Measurements from ENCODE around the gene C19orf73.
"Not testable (repeated sequence)": the region's sequence is repeated elsewhere in the genome, so short reads cannot be mapped to it uniquely, and the experiment has no call there.

C19orf73 gene

DNA sequence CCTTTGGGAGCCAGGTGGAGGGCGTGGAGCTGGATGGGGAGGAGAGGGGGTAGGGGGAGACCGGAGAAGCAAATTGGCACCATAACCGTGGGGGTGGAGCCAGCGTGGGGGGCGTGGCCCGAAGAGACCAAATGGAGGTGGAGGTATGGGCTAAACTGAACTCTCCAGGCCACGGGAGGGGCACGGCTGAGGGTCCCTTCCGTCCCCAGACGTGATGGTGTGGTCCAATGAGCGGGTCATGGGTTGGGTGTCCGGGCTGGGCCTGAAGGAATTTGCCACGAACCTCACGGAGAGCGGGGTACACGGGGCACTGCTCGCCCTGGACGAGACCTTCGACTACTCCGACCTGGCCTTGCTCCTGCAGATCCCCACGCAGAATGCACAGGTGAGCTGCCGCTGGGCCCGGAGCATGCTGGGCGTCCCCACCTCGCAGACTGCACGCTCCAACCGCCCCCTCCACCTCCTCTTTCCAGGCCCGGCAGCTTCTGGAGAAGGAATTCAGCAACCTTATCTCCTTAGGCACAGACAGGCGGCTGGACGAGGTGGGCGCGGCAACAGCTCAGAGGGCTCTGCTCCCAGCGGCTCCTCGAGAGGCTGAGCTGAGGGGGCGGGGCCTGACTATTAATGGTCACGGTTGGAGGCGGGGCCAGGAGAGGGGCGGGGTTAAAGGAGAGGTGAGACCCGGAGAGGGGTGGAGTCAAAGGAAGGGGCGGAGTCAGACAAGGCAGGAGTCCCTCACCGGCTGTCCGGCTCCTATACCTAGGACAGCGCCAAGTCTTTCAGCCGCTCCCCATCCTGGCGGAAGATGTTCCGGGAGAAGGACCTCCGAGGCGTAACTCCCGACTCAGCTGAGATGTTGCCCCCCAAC, 30.1 kb upstream of the C19orf73 start:
- DNase-seq: peak; percentile 92

DNA sequence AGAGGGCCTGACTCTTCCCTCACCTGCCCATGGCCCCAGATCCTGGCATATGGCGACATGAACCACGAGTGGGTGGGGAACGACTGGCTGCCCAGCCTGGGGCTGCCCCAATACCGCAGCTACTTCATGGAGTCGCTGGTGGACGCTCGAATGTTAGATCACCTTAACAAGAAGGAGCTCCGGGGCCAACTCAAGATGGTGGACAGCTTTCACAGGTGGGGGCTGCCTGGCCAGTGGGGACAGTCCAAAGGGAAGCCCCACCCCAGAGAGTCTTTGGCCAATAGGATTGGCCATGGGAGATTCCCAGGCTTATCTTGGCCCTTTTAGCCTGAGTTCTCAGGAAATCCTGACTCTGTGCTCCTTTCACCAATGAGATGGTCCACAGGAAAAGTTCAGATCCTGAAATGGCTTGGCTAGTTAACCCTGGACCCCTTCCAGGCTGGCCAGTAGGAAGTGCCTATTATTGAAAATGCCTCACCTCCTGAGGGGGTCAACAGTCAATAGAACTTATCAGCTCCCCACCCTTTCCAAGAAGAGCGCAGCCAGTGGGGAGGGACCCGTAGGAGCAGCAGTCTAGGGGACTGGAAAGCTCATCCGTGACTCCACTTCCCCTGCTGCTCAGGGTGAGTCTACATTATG, 29.2 kb upstream of the C19orf73 start:
- DNase-seq: no peak

DNA sequence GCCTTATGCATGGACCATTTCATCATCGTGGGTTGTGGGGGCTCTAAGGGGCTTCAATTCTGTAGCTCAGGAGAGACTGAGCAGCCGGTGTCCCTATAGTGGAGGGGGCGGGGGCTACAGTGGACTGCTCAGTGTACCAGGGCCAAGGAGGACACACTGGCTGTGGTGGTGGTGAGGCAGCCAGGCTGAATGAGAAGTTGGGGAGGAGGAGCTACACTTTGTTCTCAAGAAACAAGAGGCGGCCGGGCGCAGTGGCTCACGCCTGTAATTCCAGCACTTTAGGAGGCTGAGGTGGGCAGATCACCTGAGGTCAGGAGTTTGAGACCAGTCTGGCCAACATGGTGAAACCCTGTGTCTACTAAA, 27.4 kb upstream of the C19orf73 start:
- not testable (repeated sequence) for DNase-seq

DNA sequence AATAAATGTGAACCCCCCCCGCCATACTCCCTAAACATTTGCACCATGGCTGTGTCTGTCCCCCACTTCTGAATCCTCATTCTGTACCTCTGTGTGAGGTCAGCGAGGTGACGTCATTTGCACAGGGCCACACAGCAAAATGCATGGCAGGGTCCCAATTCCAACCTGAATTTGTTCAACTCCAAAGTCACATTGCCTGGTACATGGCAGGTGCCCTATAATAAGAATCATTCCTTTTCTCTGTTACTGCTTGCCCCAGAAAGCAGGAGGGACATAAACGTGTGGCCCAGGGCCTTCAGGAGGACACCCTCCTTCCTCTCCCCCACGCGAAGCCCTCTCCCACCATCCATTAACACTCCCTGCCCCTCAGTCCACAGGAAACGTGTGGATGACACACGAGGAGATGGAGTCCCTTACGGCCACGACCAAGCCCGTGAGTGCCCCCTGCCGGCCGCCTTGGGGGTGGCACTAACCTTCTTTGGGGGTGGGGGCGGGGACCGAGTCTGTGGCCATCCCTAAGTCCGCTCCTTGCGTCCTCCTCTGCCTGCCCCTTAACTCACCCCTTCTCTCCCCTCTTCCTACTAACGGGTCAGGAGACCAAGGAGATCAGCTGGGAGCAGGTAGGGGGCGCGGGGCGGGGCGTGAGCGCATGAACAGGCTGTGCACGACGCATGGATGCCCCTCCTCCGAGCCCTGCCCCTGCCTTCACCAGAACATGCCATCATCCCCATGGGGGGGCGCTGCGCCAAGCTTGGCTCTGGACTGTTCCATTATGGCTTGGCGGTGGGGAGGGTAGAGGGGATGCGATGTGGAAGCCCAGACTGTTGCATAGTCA, 26.8 kb upstream of the C19orf73 start:
- DNase-seq: peak; percentile 73

DNA sequence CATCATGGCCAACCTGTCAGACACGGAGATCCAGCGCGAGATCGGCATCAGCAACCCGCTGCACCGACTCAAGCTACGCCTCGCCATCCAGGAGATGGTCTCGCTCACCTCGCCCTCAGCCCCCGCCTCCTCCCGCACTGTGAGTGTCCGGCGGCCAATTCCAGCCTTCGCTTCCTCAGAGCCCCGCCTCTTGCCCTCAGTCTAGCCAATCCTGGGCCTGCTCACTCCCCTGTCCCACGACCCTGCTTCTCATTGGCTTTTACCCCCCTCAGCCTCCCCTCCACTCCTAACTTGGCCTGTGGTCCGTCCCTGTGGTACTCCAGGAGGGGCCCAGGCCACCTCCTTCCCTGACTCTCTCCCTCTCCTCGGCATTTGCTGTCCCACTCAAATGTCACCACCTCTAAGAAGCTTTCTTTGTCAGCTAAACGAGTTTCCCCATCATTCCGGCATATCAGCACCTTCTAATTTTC, 24.0 kb upstream of the C19orf73 start:
- DNase-seq: no peak

DNA sequence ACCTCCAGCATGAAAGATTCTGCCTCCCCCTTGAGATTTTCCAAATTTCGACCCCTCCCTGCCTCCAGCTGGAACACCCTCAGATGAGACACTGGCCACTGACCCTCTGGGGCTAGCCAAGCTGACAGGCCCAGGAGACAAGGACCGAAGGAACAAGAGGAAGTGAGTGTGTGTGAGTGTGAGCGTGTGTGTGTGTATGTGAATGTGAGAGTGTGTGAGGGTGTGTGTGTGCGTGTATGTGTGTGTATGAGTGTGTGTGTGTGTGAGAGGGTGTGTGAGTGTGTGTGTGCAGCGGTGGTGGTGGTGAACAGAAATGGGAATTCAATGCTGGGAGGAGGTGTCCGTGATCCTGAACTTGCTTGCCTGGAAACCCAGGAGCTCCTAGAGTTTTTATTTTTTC, 22.4 kb upstream of the C19orf73 start:
- DNase-seq: no peak

DNA sequence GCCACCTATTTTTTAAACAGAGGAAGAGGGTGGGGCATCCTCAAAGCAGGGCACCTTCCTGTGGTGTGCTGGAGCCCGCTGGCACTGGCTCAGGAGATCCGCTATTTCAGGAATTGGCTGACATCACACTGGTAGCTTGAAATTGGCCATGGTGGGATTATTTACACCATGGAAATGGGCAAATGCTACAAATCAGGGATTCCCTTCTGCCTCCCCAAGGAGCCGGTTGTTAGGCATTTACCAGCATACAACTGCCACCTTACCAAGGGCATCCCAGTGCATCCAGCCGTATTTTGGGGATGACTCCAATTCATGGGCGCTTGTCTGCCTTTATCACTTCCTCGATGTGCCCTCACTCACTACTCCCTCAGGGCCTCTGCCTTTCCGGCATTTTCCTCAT, 22.0 kb upstream of the C19orf73 start:
- no peak for DNase-seq

DNA sequence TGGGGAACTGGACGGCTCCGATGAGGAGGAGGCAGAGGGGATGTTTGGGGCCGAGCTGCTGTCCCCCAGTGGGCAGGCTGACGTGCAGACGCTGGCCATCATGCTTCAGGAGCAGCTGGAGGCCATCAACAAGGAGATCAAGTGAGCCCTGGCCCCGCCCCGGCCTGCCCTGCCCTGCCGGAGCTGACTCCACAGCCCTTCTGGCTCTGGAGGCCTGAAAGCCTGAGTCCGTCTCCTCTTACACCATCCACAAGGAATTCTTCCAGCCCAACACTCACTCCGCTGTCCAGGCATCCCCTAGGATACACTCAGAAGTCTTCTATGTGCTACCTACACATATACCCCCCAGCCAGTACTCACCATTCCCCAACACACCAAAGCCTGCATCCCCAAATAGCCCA, 17.8 kb upstream of the C19orf73 start:
- no peak for DNase-seq

DNA sequence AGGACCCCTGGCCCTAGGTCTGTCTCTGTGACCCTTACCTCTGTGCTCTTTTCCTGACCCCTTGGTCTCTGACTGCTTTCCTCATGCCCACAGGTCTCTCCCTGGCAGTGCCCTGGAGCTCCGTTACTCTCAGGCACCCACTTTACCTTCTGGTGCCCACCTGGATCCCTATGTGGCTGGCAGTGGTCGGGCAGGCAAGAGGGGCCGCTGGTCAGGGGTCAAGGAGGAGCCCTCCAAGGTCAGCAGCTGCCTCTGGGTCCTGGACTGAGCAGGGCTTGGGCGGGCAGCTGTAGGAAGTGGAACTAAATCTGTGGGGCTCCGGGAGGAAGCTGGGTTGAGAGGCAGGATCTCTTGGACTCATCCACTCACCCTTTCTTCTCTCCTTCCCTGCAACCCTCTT, 16.7 kb upstream of the C19orf73 start:
- no peak for DNase-seq

DNA sequence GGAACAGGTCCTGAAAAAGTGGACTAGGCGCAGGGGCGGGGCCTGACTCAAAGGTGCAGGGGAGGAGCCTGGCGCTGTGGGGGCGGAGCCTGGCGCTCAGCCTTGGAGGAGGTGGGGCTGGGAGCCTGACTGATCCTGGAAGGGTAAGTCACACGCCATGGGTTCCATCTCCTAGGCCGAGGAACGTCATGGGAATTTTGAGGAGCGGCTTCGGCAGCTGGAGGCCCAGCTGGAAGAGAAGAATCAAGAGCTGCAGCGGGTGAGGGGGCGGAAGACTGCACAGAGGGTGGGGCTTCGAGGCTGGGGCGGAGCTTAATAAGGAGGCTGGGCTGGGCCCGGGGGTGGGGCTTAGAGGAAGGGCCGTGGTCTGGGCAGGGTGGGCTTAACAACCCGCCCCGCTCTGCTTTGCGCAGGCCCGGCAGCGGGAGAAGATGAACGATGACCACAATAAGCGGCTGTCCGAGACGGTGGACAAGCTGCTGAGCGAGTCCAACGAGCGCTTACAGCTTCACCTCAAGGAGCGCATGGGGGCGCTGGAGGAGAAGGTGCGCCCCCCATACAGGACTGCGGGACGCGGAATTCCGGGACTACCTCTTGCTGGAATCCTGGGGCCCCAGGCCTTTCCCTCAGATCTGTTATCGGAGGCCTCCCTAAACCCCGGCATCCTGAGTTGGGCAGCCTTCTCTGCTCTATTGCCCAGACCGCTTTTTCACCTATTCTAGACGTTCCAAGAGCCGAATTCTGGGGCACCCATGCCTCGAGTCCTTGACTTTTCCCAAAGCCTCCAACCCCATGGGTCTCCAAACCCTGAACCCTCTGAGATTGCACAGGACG, 14.9 kb upstream of the C19orf73 start:
- no peak for DNase-seq

DNA sequence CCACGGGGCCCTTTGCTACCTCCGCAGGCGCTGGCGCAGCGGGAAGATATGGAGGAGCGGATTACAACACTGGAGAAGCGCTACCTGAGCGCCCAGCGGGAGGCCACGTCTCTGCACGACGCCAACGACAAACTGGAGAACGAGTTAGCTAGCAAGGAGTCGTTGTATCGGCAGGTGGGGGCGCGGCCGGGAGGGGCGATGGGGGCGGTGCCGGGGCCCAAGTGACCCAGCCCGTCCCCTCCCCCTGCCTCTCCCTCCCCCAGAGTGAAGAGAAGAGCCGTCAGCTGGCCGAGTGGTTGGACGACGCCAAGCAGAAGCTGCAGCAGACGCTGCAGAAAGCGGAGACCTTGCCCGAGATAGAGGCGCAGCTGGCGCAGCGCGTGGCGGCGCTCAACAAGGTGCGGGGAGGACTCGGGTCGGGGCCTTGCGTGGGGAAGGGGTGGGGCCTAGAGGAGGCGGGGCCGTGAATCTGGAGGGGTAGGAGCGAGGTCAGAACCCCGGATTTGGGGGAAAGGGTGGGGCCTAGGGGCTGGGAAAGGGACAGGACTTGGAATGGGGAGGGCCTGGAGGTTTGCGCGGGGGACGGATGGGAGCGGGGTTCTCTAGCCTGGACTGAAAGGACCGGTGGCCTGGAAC, 14.1 kb upstream of the C19orf73 start:
- no peak for DNase-seq

DNA sequence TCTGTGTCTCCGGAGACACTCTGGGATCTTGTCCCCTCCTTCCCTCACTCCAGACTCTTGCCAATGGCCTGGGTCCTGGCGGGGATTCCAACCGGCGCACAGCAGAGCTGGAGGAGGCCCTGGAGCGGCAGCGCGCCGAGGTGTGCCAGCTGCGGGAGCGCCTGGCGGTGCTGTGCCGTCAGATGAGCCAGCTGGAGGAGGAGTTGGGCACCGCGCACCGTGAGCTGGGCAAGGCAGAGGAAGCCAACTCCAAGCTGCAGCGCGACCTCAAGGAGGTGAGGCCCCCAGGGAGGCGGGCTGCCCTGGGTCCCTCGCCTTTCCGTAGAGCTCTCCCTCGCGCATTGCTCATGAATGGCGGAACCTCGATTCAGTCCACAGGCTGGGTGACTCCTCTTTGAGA, 11.4 kb upstream of the C19orf73 start:
- no peak for DNase-seq

DNA sequence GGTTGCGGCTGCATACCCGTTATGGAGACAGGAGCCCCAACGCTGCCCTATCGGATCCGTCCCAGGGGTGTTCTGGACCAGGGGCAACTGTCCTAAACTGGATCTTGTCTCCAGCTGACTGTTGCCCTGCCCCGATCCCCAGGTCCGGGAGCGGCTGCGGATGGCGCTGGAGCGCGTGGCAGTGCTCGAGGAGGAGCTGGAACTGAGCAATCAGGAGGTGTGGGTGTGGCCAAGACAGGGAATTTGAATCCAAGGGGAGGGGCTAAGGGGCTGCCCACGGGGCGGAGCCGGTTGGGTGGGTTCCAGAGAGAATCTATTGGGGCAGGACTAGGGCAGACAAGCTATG, 10.3 kb upstream of the C19orf73 start:
- DNase-seq: no peak

DNA sequence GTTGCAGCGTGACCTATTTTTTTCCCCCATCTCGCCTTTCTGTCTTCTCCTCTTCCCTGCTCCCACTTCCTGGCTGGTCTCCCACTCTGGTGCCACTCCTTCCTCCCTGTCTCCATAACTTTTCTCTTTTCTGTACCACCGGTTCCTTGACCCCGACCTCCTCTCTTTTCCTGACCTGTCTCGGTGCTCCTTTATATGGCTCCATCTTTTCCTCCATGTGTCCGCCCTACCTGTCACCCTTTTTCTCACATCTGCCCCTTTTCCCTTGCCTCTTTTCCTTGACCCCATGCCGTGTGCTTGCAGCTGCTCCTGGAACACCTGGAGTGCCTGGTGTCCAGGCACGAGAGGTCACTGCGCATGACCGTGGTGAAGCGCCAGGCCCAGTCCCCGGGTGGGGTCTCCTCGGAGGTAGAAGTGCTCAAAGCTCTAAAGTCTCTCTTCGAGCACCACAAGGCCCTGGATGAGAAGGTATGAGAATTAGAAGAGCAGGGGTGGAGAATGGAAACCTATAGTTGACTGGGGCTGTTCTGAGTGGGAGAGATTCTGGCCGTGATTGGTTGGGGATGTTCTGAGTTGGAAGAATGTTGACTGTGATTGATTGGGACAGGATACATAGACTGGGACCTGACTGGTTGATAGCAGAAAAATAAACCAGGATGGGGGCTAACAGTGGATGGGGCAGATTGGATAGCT, 9.7 kb upstream of the C19orf73 start:
- no peak for DNase-seq

DNA sequence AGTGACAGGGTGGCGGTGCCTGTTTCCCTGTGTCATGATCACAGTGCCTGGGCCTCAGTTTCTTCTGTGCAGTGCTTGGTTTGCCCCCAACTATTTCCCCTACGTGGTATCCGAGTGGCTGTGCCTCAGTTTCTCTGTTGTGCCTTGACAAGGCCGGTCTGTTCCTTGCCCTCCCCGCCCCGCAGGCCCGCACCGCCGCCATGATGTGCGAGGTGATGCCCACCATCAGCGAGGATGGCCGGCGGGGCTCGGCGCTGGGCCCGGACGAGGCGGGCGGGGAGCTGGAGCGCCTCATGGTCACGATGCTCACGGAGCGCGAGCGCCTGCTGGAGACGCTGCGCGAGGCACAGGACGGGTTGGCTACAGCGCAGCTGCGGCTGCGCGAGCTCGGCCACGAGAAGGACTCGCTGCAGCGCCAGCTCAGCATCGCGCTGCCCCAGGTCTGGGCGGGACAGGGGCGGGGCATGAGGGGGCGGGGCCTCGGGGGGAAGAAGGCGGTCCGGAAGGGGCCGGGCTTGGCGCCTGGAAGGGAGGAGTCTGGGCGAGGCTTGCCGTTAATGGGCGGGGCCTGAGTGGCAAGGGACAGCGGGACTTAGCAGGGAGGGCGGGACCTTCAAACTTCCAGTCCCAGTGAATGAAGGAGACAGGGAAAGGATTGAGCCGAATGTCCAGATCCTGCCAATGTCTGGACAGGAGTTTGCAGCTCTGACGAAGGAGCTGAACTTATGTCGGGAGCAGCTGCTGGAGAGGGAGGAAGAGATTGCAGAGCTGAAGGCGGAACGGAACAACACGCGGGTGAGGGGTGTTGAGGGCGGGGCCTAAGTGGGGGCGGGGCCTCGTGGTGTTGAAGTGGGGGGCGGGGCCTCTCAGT, 9.0 kb upstream of the C19orf73 start:
- DNase-seq: peak; percentile 95

DNA sequence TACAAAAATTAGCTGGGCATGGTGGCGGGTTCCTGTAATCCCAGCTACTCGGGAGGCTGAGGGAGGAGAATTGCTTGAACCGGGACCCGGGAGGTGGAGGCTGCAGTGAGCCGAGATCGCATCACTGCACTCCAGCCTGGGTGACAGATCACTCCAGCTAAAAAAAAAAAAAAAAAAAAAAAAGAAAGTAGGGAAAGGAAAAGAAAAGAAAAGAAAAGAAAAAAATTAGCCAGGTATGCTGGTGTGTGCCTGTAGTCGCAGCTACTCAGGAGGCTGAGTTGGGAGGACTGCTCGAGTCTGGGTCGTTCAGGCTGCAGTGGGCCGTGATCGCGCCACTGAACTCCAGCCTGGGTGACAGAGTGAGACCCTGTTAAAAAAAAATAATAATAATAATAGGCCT, 8.3 kb upstream of the C19orf73 start:
- not testable (repeated sequence) for DNase-seq

DNA sequence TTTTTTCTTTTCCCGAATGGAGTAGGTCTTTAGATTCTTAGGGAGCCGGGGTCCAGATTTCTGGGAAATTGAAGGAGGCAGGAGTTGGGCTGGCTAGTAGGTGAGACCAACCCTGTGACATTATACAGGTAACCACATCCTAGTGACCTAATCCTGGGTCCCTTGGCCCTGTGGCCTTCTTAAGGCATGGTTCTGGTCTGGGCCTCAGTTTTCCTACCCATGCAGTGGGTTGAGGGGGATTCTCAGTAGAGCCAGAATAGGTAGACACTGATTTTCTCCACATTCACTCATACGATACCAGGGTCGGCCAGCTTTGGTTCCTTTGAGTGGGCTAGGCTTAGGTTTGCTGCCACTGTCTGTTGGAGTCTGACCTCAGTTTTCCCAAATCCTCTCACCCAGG, 7.6 kb upstream of the C19orf73 start:
- no peak for DNase-seq

DNA sequence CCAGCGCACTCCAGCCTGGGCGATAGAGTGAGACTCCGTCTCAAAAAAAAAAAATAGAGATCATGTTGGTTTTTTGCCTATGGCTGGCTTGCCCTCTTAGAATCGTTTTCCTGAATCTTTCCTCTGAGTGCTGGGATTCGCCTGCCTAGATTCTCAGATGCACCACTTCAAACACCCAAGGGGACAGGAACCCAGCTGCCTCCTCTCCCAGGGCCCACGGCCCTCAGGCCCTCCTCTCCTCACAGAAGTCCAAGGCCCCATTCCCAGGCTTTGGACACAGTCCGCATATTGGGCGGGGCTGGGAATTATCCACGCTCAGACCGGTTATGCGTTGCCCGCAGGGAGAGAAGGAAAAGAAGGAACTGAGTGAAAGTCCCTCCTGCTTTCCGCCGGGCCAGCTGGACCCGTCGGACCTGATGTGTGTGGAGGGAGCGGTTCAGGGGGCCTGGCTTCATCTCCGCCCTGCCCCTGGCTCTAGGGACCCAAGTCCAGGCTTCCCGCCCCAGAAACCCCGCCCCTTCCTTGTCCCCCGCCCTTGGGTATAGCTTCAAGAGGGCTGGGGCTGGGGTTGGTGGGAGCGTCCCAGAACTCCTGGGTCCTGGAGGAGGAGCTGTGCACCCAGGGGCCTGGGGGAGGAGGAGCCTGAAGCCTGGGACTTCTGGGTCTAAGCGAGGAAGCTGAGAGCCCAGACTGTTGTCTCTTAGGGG, 6.2 kb upstream of the C19orf73 start:
- no peak for DNase-seq

DNA sequence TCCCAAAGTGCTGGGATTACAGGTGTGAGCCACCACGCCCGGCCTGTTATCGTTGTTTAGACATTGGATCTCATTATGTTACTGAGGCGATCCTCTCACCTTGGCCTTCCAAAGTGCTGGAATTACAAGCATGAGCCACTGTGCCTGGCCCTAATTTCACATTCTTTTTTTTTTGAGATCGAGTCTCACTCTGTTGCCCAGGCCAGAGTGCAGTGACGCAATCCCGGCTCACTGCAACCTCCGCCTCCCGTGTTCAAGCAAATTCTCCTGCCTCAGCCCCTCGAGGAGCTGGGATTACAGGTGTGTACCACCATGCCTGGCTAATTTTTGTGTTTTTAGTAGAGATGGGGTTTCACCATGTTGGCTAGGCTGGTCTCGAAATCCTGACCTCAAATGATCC, 4.3 kb upstream of the C19orf73 start:
- not testable (repeated sequence) for DNase-seq

DNA sequence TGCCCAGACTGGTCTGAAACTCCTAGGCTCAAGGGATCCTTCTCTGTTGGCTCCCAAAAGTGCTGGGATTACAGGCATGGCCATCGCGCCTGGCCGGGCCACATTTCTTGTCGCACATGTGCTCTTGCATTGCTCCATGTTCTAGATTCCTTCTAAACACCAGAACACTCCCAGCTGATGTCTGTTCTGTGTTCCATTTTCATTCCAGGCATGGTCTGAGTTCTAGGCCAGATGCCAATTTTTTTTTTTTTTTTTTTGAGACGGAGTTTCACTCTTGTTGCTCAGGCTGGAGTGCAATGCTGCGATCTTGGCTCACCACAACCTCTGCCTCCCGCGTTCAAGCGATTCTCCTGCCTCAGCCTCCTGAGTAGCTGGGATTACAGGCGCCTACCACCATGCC, 2.9 kb upstream of the C19orf73 start:
- DNase-seq: peak; percentile 59
